Inferior parietal cortex (tissue), 1 donor: ENCODE measurements around the gene AGAP1.
A peak's percentile ranks its signal among the peaks of the same experiment; 100 is the strongest.
"Not testable (repeated sequence)": the region's sequence is repeated elsewhere in the genome, so short reads cannot be mapped to it uniquely, and the experiment has no call there.

Source experiments
- DNase-seq: peaks from one replicate; pipeline ENCODE4 v3.0.0-alpha.2; 2016; ENCODE audit errors: extremely low spot score

Gene AGAP1

DNA sequence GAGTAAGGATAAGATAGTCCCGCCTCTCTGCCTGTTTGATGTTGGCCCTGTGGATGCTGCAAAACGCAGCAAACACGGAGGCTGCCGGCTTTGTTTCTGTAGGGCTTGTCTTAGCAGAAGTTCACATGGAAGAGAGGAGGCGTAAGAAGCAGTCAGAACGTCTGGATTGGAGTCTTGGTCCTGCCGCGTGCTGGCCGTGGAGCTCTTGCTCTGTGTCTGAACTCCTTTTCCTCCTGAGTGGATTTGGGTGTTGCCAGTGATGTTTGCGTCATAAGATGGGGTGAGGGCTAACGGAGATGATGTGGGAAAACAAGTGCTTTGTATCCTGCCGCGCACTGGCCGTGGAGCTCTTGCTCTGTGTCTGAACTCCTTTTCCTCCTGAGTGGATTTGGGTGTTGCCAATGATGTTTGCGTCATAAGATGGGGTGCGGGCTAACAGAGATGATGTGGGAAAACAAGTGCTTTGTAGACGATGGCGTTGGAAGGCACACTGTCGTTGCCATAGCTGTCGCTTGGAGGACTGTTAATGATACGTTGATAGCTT lies 240.9 kb downstream of the AGAP1 start:
- no peak for DNase-seq

DNA sequence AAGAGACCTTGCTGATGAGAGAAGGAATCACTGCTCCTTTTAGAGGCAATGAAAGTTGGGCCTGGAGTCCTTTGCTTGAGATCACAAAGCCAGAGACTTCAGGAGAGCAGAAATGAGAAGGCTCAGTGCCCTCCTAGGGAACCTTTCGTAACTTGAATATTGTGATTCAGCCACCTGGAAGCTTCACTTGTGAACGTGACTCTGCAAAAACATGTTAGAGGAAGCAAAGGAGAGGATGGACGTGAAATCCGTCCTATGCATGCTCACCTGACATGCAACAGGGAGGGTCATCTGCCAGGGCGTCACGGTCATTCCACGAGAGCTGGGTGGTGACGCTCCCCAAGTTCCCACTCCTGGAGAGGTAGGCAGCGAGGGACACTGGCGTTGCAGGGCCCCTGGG lies 243.6 kb downstream of the AGAP1 start:
- no peak for DNase-seq

- no peak for DNase-seq
Observed at GRCh38 chr2:235737840-235738239, 244.0 kb downstream of the AGAP1 start.

DNA sequence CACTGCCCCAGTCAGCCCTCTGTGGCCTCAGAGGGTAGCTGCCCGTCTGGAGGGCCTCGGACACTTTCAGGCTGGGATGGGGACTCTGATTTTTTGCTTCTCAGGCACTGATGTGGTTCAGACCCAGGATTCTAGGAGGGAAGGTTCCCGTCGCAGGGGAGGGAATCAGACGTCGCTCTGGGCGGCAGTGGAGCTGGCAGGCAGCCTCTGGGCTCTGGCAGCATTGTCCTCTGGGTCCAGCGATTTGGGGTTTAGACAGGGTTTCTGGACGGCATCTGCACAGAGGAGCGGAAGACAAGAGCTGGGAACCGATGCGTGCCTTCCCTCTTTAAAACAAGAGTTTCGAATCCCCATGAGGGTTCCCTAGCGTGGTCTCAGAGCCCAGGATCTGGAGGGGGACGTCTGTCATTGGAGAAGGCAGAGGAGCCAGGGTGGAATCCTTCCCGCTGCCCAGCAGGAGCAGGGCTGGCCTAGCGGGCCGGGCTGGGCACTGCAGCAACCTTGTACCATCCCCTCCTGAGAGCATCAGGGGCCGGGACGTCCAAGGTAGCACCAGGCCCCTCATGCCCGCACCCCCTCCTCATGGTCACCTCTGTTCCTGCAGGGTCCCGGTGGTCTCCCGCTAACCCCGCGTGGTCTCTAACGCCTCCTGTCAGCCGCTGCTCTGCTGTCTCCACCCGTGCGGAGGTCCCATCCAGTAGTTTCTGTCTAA lies 246.0 kb downstream of the AGAP1 start:
- no peak for DNase-seq

DNA sequence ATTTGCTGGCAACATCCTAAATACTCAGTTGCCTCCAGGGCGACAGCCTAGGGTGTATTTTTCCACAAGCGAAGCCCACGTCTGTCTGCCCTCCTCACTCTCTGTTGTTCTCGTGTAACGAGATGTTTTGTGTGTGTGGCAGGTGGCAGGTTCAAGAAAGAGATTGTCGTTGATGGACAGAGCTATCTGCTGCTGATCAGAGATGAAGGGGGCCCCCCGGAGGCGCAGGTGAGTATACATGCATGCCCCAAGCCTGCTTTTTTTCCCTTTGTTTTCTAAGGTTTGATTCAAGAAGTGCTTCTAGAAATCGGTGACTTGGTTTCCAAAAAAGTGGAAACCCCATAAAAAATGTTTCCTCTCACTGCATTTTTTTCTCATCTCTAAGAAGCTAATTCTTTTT lies 247.0 kb downstream of the AGAP1 start:
- DNase-seq = no peak

GRCh38 chr2:235744161-235744560 lies 250.3 kb downstream of the AGAP1 start:
- DNase-seq = no peak

- no peak for DNase-seq
Observed at GRCh38 chr2:235745597-235745996, 251.8 kb downstream of the AGAP1 start.

- peak; percentile 89 for DNase-seq
Observed at GRCh38 chr2:235746257-235746934, 252.6 kb downstream of the AGAP1 start.

GRCh38 chr2:235747001-235747785 lies 253.3 kb downstream of the AGAP1 start:
- DNase-seq = no peak

- DNase-seq = no peak
Observed at GRCh38 chr2:235747786-235748091, 253.9 kb downstream of the AGAP1 start.

DNA sequence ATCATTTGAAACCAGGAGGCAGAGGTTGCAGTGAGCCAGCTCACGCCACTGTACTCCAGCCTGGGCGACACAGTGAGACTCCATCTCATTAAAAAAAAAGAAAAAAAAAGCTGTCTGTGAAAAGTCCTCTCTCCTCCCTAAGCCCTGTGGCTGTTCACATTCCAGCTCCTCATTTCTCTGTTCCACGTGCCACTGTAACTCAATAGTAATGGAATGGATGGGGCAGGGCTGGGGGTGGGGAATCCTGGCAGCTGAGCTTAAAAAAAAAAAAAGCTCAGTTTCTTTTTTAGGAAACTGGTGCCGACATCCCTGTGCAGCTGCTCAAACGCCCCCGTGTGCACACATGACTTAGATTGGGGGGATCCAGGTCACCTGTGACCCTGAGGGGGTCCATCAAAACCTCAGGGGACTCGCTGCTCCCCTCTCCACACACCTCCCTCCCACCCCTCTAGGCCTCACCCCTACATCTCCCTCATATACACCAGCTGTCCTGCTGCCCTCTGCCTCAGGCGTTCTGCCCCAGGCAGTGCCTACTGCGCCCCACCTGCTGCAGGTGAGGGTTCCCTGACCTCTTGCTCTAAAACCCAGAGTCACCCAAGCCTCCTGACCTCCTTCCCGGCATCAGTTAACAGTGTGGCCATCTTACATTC lies 255.4 kb downstream of the AGAP1 start:
- DNase-seq = no peak

DNA sequence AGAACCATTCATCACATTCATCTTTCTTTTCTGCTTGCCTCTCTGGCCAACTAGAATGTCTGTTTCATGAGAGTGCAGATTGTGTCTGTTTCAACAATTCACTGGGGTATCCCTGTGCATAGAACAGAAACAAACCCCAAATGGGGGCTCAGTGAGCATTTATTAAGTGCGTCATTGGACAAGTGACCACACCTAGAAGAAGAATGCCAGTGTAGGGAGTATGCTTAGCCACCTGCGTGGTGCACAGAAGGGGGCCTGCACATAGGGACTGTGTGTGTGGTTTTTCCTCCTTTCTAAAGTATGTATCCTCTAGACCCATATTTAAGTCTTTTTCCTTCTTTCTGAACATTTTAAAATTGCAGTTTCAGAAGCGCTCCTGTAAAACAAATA lies 255.9 kb downstream of the AGAP1 start:
- DNase-seq = no peak

DNA sequence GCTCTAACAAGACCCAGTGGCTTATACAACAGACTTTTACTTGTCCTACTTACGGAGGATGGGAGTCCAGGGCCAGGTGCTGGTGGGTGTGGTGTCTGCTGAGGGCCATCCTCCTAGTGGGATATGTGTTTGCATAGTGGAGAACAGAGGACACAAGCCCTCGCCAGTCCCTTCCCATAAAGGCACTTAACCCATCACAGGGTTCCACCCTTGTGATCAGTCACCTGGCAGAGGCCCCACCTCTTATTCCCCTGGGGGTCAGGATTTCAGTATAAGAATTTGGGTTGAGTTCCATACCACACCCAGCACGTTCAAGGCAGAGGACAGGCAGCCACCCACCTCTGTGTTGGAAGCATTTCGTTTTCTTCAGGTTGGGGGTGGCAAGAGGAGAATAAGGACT lies 259.0 kb downstream of the AGAP1 start:
- DNase-seq = no peak

DNA sequence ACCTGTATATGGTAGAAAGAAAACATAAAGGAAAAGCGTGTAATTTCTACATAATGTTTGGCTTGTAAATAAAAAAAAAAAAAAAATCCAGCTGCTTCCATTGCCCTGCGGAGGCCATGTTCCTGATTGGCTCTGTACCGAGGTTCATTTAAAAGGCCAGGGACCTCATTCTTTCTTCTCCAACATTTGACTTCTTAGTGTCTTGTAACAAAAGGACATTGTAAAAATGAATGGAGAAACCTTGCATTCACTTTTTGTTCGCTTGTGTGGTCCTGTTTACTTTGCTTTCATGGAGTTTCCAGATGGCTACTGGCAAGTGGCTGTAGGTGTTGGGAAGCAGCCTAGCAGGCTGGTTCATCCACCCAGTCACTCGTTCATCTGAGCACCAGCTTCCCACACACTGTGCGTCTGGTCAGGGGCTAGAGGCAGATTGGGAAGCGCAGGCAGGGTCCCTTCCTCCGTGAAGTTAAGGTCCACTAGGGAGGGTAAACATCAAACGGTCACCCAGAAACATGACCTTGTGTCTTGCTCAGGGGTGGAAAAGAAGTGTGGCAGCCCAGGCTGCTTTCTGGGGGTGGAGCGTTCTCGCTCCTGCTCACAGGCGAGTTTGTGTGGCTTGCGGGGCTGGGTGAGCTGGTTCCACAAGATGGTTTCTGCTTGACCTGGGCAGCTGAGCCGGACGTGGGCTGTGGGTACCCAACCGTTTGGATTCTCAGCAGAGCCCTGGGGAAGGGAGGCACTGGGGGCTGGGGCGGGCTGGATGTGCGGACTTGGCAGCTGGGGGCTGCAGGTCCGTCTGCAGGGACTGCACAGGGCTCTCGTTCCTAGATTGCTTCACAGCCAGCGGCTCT lies 260.7 kb downstream of the AGAP1 start:
- no peak for DNase-seq

- no peak for DNase-seq
Observed at GRCh38 chr2:235756491-235756890, 262.6 kb downstream of the AGAP1 start.

GRCh38 chr2:235757212-235757611 lies 263.4 kb downstream of the AGAP1 start:
- no peak for DNase-seq

GRCh38 chr2:235757640-235758039 lies 263.8 kb downstream of the AGAP1 start:
- DNase-seq = no peak

DNA sequence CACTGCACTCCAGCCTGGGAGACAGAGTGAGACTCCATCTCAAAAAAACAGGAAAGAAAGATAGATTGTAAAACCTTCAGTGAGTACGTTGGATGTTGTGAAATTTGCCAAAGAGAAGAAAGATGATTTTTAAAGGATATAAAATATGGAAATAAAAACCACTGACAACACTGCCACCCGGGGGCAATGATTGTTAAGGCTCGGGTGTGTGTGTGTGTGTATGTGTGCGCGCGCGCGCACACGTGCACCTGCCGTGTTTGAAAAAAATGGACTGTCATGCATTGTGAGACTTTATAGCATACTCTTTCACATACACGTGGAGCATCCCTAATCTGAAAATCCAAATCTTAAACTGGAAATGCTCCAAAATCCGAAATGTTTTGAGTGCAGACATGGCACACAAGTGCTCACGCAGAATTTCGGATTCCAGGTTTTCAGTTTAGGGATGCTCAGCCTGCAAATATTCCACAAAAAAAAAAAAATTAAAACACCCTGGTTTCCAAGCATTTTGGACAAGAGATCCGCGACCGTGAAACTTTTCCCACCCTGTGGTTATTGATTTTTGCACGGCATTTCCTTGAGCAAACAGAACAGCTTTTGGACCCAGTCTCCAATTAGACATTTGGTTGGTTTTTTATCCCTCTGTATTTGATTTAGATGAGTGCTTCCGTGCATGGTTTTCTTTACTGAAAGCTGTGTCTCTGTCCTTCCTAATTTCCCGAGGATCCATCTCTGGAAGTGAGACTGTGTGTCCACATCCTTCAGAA lies 269.2 kb downstream of the AGAP1 start:
- DNase-seq = no peak

- no peak for DNase-seq
Observed at GRCh38 chr2:235763816-235764215, 270.0 kb downstream of the AGAP1 start.

- DNase-seq = not testable (repeated sequence)
Observed at GRCh38 chr2:235764478-235764877, 270.6 kb downstream of the AGAP1 start.
